Left colon (tissue), 2 donors: Measurements from ENCODE around the gene NKD1. TPM values are rescaled to one million over a fixed set of nuclear protein-coding genes. Genes with fewer than 3 reads are reported as not detected.

ENCODE experiments used
- ATAC-seq: fragments of 200-7000 bp; cut with Tn5 transposase; one replicate; pipeline ENCODE4 v1.9.1; 2020; ENCODE audit warnings: mild to moderate bottlenecking, moderate library complexity
- DNase-seq, 2 donors: peaks; one replicate each; pipeline ENCODE4 v3.0.0-alpha.2; 2020
- intact Hi-C, 2 donors: fragments of 100-400 bp; cut with DNase I in 1 of 2; cut with micrococcal nuclease in 1 of 2; formaldehyde crosslinking; loops; one replicate each; pipeline versions ENCODE4 v1.11.2 to v1.14.0; 2022; cut with DNase I, micrococcal nuclease
- total RNA-seq, 2 donors: library from RNA; stranded (reverse); fragmentation: NEBNext Ultra II Directional; extraction: Animal tissue kit (Norgen Biotek cat#: 25700); gene quantifications; one replicate each; pipeline ENCODE4 v1.2.1, GENCODE V29; 2021
- donor health status: DM: no; HTN: no; CAD: no.
- donor health status: DM: yes; HTN: yes; CAD: no.

The NKD1 gene
- total RNA-seq, 2 donors from 2014 or later: 1.6 to 5.6 TPM

- ATAC-seq (no peak), DNase-seq (no peak)
- intact Hi-C loops: no loop called here
These were observed 30.5 kb upstream of the NKD1 start for GRCh38 chr16:50517450-50518252.

GRCh38 chr16:50519001-50519400 lies 29.2 kb upstream of the NKD1 start:
- intact Hi-C loops: no loop called here
- no peak for ATAC-seq
- no peak for DNase-seq

- intact Hi-C loops: no loop called here
- no peak for ATAC-seq
- no peak for DNase-seq
These were observed 28.6 kb upstream of the NKD1 start for GRCh38 chr16:50519602-50520001.

- intact Hi-C loops: no loop called here
- ATAC-seq: no peak
- no peak for DNase-seq
These were observed 27.5 kb upstream of the NKD1 start for GRCh38 chr16:50520451-50521245.

- DNase-seq (no peak), ATAC-seq (no peak)
- intact Hi-C loops: no loop called here
These were observed 26.8 kb upstream of the NKD1 start for GRCh38 chr16:50521246-50521900.

- DNase-seq (no peak), ATAC-seq (no peak)
- intact Hi-C loops: no loop called here
These were observed 25.9 kb upstream of the NKD1 start for GRCh38 chr16:50522324-50522723.

- intact Hi-C loops: no loop called here
- no peak for ATAC-seq
- no peak for DNase-seq
These were observed 24.5 kb upstream of the NKD1 start for GRCh38 chr16:50523710-50524109.

GRCh38 chr16:50525262-50525661 lies 22.9 kb upstream of the NKD1 start:
- intact Hi-C loops: no loop called here
- ATAC-seq (no peak), DNase-seq (no peak)

GRCh38 chr16:50525716-50526115 lies 22.5 kb upstream of the NKD1 start:
- DNase-seq (no peak), ATAC-seq (no peak)
- intact Hi-C loops: no loop called here

- intact Hi-C loops: no loop called here
- DNase-seq (no peak), ATAC-seq (no peak)
These were observed 21.9 kb upstream of the NKD1 start for GRCh38 chr16:50526249-50526648.

- DNase-seq: no peak
- ATAC-seq: no peak
- intact Hi-C loops: no loop called here
These were observed 21.4 kb upstream of the NKD1 start for GRCh38 chr16:50526796-50527195.

- ATAC-seq (no peak), DNase-seq (no peak)
- intact Hi-C loops: no loop called here
These were observed 19.4 kb upstream of the NKD1 start for GRCh38 chr16:50528820-50529219.

- ATAC-seq: no peak
- no peak for DNase-seq
- intact Hi-C loops: no loop called here
These were observed 18.9 kb upstream of the NKD1 start for GRCh38 chr16:50529334-50529733.

- intact Hi-C loops: no loop called here
- ATAC-seq: no peak
- DNase-seq: no peak
These were observed 17.6 kb upstream of the NKD1 start for GRCh38 chr16:50530277-50531236.

GRCh38 chr16:50531359-50531758 lies 16.8 kb upstream of the NKD1 start:
- DNase-seq (no peak), ATAC-seq (no peak)
- intact Hi-C loops: no loop called here

- intact Hi-C loops: no loop called here
- no peak for DNase-seq
- no peak for ATAC-seq
These were observed 16.3 kb upstream of the NKD1 start for GRCh38 chr16:50531901-50532300.

- DNase-seq: no peak
- intact Hi-C loops: no loop called here
- no peak for ATAC-seq
These were observed 15.6 kb upstream of the NKD1 start for GRCh38 chr16:50532576-50532975.

- DNase-seq: no peak
- intact Hi-C loops: no loop called here
- no peak for ATAC-seq
These were observed 14.9 kb upstream of the NKD1 start for GRCh38 chr16:50533317-50533716.

- intact Hi-C loops: no loop called here
- ATAC-seq: no peak
- no peak for DNase-seq
These were observed 14.1 kb upstream of the NKD1 start for GRCh38 chr16:50534091-50534490.
